PC-3 (cell line): Measurements from ENCODE around the gene FEZF1.

ENCODE experiments used
- CTCF ChIP-seq: fragments of 300-600 bp; sonication (generic); conservative IDR thresholded peaks from 2 replicates; pipeline ENCODE4 v1.5.1; 2017; ENCODE audit warnings: antibody characterized with exemption, low read depth, mild to moderate bottlenecking, low read length
- EZH2phosphoT487 ChIP-seq: fragments of 300-600 bp; sonication (generic); IDR thresholded peaks from 2 replicates; pipeline ENCODE4 v1.6.1; 2018; ENCODE audit warnings: mild to moderate bottlenecking, antibody characterized with exemption, low read length, borderline replicate concordance

- TF ChIP-seq CTCF (no peak), EZH2phosphoT487 (no peak)
Observed at GRCh38 chr7:122327969-122328368, 23.4 kb upstream of the FEZF1 start.
